ENCODE data around the gene PSMA8. TPM values are rescaled to one million over a fixed set of nuclear protein-coding genes. Genes with fewer than 3 reads are reported as not detected.

The PSMA8 gene
- total and polyA plus RNA-seq, 2 of the 13 experiments (the other 11 are each of a cell fraction or from before 2014, with no cell fraction given), result not detected

DNA sequence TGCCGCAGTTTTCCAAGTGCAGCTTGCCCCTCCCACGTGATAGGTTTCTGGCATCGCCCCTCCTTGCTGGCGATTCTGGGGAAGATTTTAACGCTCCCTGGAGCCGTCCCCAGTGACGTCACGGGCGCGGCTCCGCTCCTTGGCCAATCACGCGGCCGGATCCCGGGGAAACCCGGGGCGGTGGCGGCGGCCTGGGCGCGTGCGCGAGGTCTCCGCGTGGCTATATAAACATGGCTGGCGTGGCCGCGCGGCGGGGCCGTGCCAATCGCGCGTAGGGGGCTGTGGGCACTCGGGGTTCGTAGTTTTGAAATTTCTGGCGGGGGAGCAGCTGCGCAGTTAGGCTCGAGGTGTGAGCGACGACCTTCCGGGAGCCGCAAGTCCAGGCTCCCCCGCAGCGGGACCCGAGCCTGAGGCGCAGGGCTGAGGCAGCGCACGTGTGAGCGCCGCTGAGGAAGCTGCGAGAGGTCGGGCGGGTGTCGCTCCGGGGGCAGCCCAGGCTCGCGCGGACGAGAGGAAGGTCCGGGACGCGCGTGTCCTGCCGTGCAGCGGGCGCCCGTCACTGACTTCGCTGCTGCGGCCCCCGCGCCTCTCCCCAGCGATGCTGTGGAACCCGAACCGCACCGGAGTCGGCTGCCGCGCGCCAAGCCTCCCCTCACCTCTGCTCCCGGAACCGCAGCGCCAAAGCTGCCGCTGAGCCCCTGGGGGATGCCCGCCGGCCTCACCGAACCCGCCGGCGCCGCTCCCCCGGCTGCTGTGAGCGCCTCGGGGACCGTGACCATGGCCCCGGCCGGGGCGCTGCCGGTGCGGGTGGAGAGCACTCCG is 92.8 kb downstream of the PSMA8 start, which contains the start of gene TAF4B (continued):
- TF ChIP-seq NCOA5 (CRISPR knock-in tag; IDR thresholded peaks at IDR 0.05) (no peak), TBX2 (CRISPR knock-in tag; IDR thresholded peaks at IDR 0.05; ENCODE audit: borderline replicate concordance) (peak; percentile 46; the same call in 1 of the 2 replicates), FOXA1 (IDR thresholded peaks at IDR 0.05) (no peak), FOXA1 (CRISPR knock-in tag; IDR thresholded peaks at IDR 0.05) (0 out of 2 replicates have a peak, but pooled peaks have one; percentile 20), RBFOX2 (IDR thresholded peaks at IDR 0.05; ENCODE audit: low read depth, low read length) (peak; percentile 82), ZNF547 (CRISPR knock-in tag; IDR thresholded peaks at IDR 0.05) (peak; percentile 38; the same call in 1 of the 2 replicates), IRX3 (CRISPR knock-in tag; IDR thresholded peaks at IDR 0.05; ENCODE audit: borderline replicate concordance, low read depth) (no peak), ZNF501 (CRISPR knock-in tag; IDR thresholded peaks at IDR 0.05) (peak; percentile 44; the same call in 1 of the 2 replicates), ZKSCAN1 (IDR thresholded peaks at IDR 0.05; ENCODE audit: low read length) (no peak), SAP130 (CRISPR knock-in tag; IDR thresholded peaks at IDR 0.05; ENCODE audit: low read depth) (peak; percentile 36; the same call in 1 of the 2 replicates), ZNF879 (CRISPR knock-in tag; IDR thresholded peaks at IDR 0.05) (peak; percentile 94), TAF1 (CRISPR knock-in tag; IDR thresholded peaks at IDR 0.05) (peak; percentile 38; the same call in 1 of the 2 replicates), ZBTB38 (CRISPR knock-in tag; IDR thresholded peaks at IDR 0.05) (peak; percentile 45; the same call in 1 of the 2 replicates), BCL6 (CRISPR knock-in tag; IDR thresholded peaks at IDR 0.05) (peak; percentile 11; the same call in 1 of the 2 replicates), ZNF546 (CRISPR knock-in tag; conservative IDR thresholded peaks at IDR 0.05) (0 out of 2 replicates have a peak, but pooled peaks have one; percentile 35), YY1 (IDR thresholded peaks at IDR 0.05; ENCODE audit: insufficient read depth, insufficient replicate concordance, low read depth, low read length) (peak; percentile 64), ZNF605 (CRISPR knock-in tag; IDR thresholded peaks at IDR 0.05) (peak; percentile 48; the same call in 1 of the 2 replicates)
- TF ChIP-seq, protein P1, sequence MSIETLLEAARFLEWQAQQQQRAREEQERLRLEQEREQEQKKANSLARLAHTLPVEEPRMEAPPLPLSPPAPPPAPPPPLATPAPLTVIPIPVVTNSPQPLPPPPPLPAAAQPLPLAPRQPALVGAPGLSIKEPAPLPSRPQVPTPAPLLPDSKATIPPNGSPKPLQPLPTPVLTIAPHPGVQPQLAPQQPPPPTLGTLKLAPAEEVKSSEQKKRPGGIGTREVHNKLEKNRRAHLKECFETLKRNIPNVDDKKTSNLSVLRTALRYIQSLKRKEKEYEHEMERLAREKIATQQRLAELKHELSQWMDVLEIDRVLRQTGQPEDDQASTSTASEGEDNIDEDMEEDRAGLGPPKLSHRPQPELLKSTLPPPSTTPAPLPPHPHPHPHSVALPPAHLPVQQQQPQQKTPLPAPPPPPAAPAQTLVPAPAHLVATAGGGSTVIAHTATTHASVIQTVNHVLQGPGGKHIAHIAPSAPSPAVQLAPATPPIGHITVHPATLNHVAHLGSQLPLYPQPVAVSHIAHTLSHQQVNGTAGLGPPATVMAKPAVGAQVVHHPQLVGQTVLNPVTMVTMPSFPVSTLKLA (IDR thresholded peaks at IDR 0.05), result peak; percentile 66
- TF ChIP-seq, protein P2, sequence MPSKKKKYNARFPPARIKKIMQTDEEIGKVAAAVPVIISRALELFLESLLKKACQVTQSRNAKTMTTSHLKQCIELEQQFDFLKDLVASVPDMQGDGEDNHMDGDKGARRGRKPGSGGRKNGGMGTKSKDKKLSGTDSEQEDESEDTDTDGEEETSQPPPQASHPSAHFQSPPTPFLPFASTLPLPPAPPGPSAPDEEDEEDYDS (CRISPR knock-in tag; IDR thresholded peaks at IDR 0.05), result peak; percentile 63

Data from HepG2 (cell line).